Dermis microvascular lymphatic vessel endothelial cell (primary cell): ENCODE results near the gene UBL4A. TPM values are rescaled to one million over a fixed set of nuclear protein-coding genes. Genes with fewer than 3 reads are reported as not detected.
A peak's percentile ranks its signal among the peaks of the same experiment; 100 is the strongest.

Experiments
- DNase-seq, 2 donors: peaks; one replicate each; pipeline versions ENCODE4 v3.0.0 to v3.0.0-alpha.2; 2010; ENCODE audit warnings: low read depth in 2 of 2
- total RNA-seq: library from RNA; depleted of rRNA; stranded (reverse); fragments of >200 nt; gene quantifications from 2 replicates; pipeline ENCODE4 v1.2.1, GENCODE V29; 2014

Gene UBL4A
- total RNA-seq, 1 donor from 2014 or later = 29.8 TPM

DNA sequence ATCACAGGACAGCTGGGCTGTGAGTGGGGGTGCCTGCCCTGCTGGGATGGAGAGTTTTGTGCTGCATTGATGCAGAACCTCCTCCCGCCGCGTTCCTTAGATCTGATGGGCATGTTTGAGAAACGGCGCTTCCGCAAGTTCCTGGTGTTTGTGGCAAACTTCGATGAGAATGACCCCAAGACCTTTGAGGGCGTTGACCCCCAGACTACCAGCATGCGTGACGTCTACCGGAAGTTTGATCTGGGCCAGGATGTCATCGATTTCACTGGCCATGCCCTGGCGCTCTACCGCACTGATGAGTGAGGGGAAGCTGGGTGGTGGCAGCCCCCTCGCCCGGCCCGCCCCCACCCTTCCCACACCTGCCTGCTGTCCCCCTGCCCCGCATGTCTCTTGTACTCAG, 46.6 kb downstream of the UBL4A start:
- DNase-seq = no peak

- no peak for DNase-seq
Measured at GRCh38 chrX:154437971-154438893, 48.2 kb downstream of the UBL4A start.

GRCh38 chrX:154436983-154437752, 49.2 kb downstream of the UBL4A start, which contains the start of gene GDI1:
TSS of gene GDI1 (plus strand) at chrX:154437154. CDS start at chrX:154437255, 101 bp downstream.
- DNase-seq = peak in 1 of 2 donors; percentile 55

DNA sequence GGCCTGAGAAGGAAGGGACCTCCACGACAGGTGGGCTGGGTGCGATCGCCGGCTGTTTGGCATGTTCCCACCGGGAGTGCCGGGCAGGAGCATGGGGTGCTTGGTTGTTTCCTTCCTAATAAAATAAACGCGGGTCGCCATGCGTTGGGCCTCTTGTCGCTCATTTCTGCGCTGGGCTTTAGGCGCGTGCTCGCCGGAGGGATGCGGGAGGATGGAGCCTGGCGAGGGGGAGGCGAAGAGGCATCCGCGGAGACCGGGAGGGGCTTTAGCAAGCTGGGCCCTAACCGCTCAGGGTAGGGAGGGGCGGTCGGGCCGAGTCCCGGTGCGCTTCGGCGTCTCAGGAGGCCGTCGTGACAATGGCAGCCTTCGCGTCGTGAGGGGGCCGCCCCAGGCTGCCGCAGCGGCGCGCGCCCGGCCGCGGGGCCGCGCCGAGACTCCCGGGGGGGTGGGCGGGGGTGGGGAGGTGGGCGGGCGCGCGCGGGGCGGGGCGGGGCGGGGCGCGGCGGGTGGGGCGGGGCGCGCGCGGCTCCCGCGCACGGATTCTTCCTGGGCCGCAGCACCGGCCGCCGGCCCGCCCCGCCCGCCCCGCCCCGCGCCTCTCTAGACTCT, 49.9 kb downstream of the UBL4A start:
- DNase-seq = peak in 1 of 2 donors; percentile 41

GRCh38 chrX:154435171-154435733, 51.2 kb downstream of the UBL4A start:
- no peak for DNase-seq

DNA sequence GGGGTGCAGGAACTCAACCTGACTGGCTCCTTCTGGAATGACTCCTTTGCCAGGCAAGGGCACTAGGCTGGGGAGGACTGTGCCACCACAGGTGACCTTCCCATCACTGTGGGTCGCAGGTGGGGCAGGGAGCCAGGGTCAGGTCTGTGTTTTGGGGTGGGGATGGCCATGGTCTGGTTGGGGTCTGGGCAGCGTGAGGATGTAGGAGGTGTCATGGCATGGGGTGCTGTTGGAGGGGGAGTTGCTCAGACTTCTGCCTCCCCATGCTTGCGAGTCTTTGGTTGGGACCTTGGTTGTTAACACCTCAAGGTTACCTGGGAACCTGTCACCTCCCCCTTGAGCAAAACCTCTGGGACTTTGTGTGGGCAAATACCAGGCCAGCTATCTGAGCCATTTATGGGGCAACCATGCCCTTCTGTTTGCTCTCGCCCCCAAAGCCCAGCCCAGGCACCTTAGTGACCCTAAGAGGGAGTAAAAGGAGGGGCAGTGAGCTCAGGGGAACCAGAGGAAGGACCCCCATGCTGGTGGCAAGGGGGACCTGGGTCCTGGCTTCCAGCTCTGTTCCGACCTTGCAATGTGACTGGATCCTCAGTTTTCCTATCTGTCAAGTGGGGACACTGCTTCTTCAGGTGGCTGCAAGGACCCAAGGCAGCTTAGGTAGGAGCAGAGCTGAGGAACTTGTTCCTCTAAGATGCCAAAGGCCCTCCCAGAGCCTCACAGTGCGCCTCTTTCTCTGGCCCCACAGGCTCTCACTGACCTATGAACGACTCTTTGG, 51.8 kb downstream of the UBL4A start:
- DNase-seq = no peak

Other genes starting within 250 kb of the UBL4A start
- gene OPN1MW3, start 229.0 kb downstream of the UBL4A start, total RNA-seq = not detected in 2 replicates
- gene TEX28, start 191.5 kb downstream of the UBL4A start, total RNA-seq = 0.13 TPM in 1 of 2 replicates, not detected in the other
- gene TKTL1, start 190.8 kb downstream of the UBL4A start, total RNA-seq = under 0.01 TPM in 1 of 2 replicates, not detected in the other
- 1,135 and 1,161 TPM in 2 replicates for gene FLNA, start 112.0 kb downstream of the UBL4A start, total RNA-seq
- gene EMD, start 107.3 kb downstream of the UBL4A start, total RNA-seq = 17.8 and 20.5 TPM in 2 replicates
- 2,372 and 2,629 TPM in 2 replicates for gene RPL10, start 88.2 kb downstream of the UBL4A start, total RNA-seq
- 105 and 121 TPM in 2 replicates for gene DNASE1L1, start 77.4 kb downstream of the UBL4A start, total RNA-seq
- 11.9 and 14.9 TPM in 2 replicates for gene TAFAZZIN, start 75.1 kb downstream of the UBL4A start, total RNA-seq
- gene ATP6AP1, start 57.9 kb downstream of the UBL4A start, total RNA-seq = 58.0 and 105 TPM in 2 replicates
- 27.0 and 43.0 TPM in 2 replicates for gene GDI1, start 49.5 kb downstream of the UBL4A start, total RNA-seq
- 43.9 and 60.2 TPM in 2 replicates for gene FAM50A, start 42.5 kb downstream of the UBL4A start, total RNA-seq
- 3.0 and 6.2 TPM in 2 replicates for gene PLXNA3, start 28.3 kb downstream of the UBL4A start, total RNA-seq
- gene LAGE3, start 7.3 kb downstream of the UBL4A start, total RNA-seq = 14.9 and 16.9 TPM in 2 replicates
- gene SLC10A3, start 4.0 kb upstream of the UBL4A start, total RNA-seq = 8.1 and 14.4 TPM in 2 replicates
- gene FAM3A, start 29.6 kb upstream of the UBL4A start, total RNA-seq = 13.7 and 20.9 TPM in 2 replicates
- gene G6PD, start 60.2 kb upstream of the UBL4A start, total RNA-seq = 33.9 and 35.4 TPM in 2 replicates
- 12.1 and 12.8 TPM in 2 replicates for gene IKBKG, start 61.0 kb upstream of the UBL4A start, total RNA-seq
- not detected in 2 replicates for gene CTAG1A, start 98.5 kb upstream of the UBL4A start, total RNA-seq
- gene CTAG1B, start 132.7 kb upstream of the UBL4A start, total RNA-seq = not detected in 2 replicates
- not detected in 2 replicates for gene CTAG2, start 167.0 kb upstream of the UBL4A start, total RNA-seq